ENCODE measurements around the gene FCHO2. TPM values are rescaled to one million over a fixed set of nuclear protein-coding genes. Genes with fewer than 3 reads are reported as not detected.
"Not testable (repeated sequence)": the region's sequence is repeated elsewhere in the genome, so short reads cannot be mapped to it uniquely, and the experiment has no call there.

Gene FCHO2
- total RNA-seq, 4 donors from 2014 or later: 24.9 to 37.5 (median 30.7) TPM

- Histone ChIP-seq H3K9me3 (no peaks in the 10 kb centered on the region), H3K4me3 (no peak overlapping the region), H3K36me3 (peaks cover 0 to 68% (median 0%) of the 10 kb centered on the region in 3 donors), H3K4me1 (no peaks in the 10 kb centered on the region), H3K27me3 (no peaks in the 10 kb centered on the region), H3K27ac (no peak overlapping the region)
- no peak for DNase-seq (ENCODE audit: low spot score in 2 of 2)
- TF ChIP-seq EP300 (IDR thresholded peaks at IDR 0.05) (no peak), POLR2A (IDR thresholded peaks at IDR 0.05) (no peak), CTCF (IDR thresholded peaks at IDR 0.05) (no peak)
- 61 to 65% methylated on average over 4 of the region's 4 CpGs for WGBS, 2 donors
These were observed 66.8 kb downstream of the FCHO2 start for GRCh38 chr5:73022471-73023169.

GRCh38 chr5:73024946-73025544 is 69.2 kb downstream of the FCHO2 start:
- H3K27me3 ChIP-seq; H3K27ac ChIP-seq; H3K9me3 ChIP-seq; H3K4me3 ChIP-seq; H3K4me1 ChIP-seq; DNase-seq (ENCODE audit: low spot score in 2 of 2): not testable (repeated sequence)
- H3K36me3 ChIP-seq: peaks cover 0 to 44% (median 0%) of the 10 kb centered on the region in 3 donors
- 95% methylated on average over 9 of the region's 9 CpGs for WGBS, 2 donors

- 87 to 91% methylated on average over 2 of the region's 2 CpGs for WGBS, 2 donors
- Histone ChIP-seq H3K4me1 (peaks cover 0 to 7% (median 0%) of the 10 kb centered on the region in 4 donors), H3K27ac (no peak overlapping the region), H3K4me3 (no peak overlapping the region), H3K36me3 (peaks cover 0 to 31% (median 0%) of the 10 kb centered on the region in 3 donors), H3K27me3 (no peaks in the 10 kb centered on the region), H3K9me3 (no peaks in the 10 kb centered on the region)
- no peak for DNase-seq (ENCODE audit: low spot score in 2 of 2)
- no peak for TF ChIP-seq CTCF (IDR thresholded peaks at IDR 0.05)
- TF ChIP-seq POLR2A (IDR thresholded peaks at IDR 0.05): no peak
- TF ChIP-seq EP300 (IDR thresholded peaks at IDR 0.05): no peak
These were observed 71.5 kb downstream of the FCHO2 start for GRCh38 chr5:73027361-73027760.

GRCh38 chr5:73027816-73028215 is 72.0 kb downstream of the FCHO2 start:
- TF ChIP-seq POLR2A (IDR thresholded peaks at IDR 0.05) (no peak), EP300 (IDR thresholded peaks at IDR 0.05) (no peak), CTCF (IDR thresholded peaks at IDR 0.05) (no peak)
- peaks cover 0 to 31% (median 0%) of the 10 kb centered on the region in 3 donors for H3K36me3 ChIP-seq
- H3K9me3 ChIP-seq: no peaks in the 10 kb centered on the region
- H3K4me3 ChIP-seq: no peak overlapping the region
- H3K27me3 ChIP-seq: no peaks in the 10 kb centered on the region
- WGBS, 2 donors: 97% methylated on average over 4 of the region's 4 CpGs
- DNase-seq (ENCODE audit: low spot score in 2 of 2): no peak
- peaks cover 0 to 7% (median 0%) of the 10 kb centered on the region in 4 donors for H3K4me1 ChIP-seq
- no peak overlapping the region for H3K27ac ChIP-seq

GRCh38 chr5:73028991-73029595 is 73.3 kb downstream of the FCHO2 start:
- H3K27me3 ChIP-seq: no peaks in the 10 kb centered on the region
- no peak for TF ChIP-seq POLR2A (IDR thresholded peaks at IDR 0.05)
- 93 to 96% methylated on average over 1 of the region's 1 CpG for WGBS, 2 donors
- H3K4me3 ChIP-seq: no peak overlapping the region
- H3K36me3 ChIP-seq: peaks cover 0 to 29% (median 0%) of the 10 kb centered on the region in 3 donors
- peaks cover 0 to 7% (median 0%) of the 10 kb centered on the region in 4 donors for H3K4me1 ChIP-seq
- DNase-seq (ENCODE audit: low spot score in 2 of 2): no peak
- no peaks in the 10 kb centered on the region for H3K9me3 ChIP-seq
- no peak overlapping the region for H3K27ac ChIP-seq

- TF ChIP-seq CTCF (IDR thresholded peaks at IDR 0.05) (no peak), EP300 (IDR thresholded peaks at IDR 0.05) (no peak), POLR2A (IDR thresholded peaks at IDR 0.05) (no peak)
- peaks cover 0 to 25% (median 0%) of the 10 kb centered on the region in 3 donors for H3K36me3 ChIP-seq
- no peaks in the 10 kb centered on the region for H3K9me3 ChIP-seq
- DNase-seq (ENCODE audit: low spot score in 2 of 2): no peak
- no peaks in the 10 kb centered on the region for H3K27me3 ChIP-seq
- H3K4me3 ChIP-seq: no peak overlapping the region
- WGBS, 2 donors: 86 to 88% methylated on average over 1 of the region's 1 CpG
- no peak overlapping the region for H3K27ac ChIP-seq
- peaks cover 0 to 7% (median 0%) of the 10 kb centered on the region in 4 donors for H3K4me1 ChIP-seq
These were observed 74.7 kb downstream of the FCHO2 start for GRCh38 chr5:73030531-73030930.

All from tibial nerve (tissue), 4 donors.